Fibroblast of the aortic adventitia (primary cell): ENCODE measurements around the gene KRT23. TPM values are rescaled to one million over a fixed set of nuclear protein-coding genes. Genes with fewer than 3 reads are reported as not detected.
A peak's percentile ranks its signal among the peaks of the same experiment; 100 is the strongest.

Experiments
- DNase-seq: peaks from one replicate; pipeline ENCODE4 v3.0.0-alpha.2; 2010; ENCODE audit warnings: low read depth
- H3K4me3 ChIP-seq: 2 replicates; pipeline ENCODE4 v1.5.1; 2011; ENCODE audit warnings: low read depth, mild to moderate bottlenecking, control low read depth, low read length, moderate library complexity
- total RNA-seq: library from RNA; depleted of rRNA; stranded (reverse); fragments of >200 nt; gene quantifications from 2 replicates; pipeline ENCODE4 v1.2.3, GENCODE V29; 2012; ENCODE audit warnings: low replicate concordance
- TF ChIP-seq, protein P1 (sequence below): IDR thresholded peaks from 2 replicates; pipeline ENCODE4 v1.5.1; 2011; ENCODE audit warnings: mild to moderate bottlenecking, low read length, control low read depth, inconsistent platforms; ENCODE audit not compliant: insufficient read depth

Gene KRT23
- total RNA-seq, 1 donor = not detected

- TF ChIP-seq, protein P1, sequence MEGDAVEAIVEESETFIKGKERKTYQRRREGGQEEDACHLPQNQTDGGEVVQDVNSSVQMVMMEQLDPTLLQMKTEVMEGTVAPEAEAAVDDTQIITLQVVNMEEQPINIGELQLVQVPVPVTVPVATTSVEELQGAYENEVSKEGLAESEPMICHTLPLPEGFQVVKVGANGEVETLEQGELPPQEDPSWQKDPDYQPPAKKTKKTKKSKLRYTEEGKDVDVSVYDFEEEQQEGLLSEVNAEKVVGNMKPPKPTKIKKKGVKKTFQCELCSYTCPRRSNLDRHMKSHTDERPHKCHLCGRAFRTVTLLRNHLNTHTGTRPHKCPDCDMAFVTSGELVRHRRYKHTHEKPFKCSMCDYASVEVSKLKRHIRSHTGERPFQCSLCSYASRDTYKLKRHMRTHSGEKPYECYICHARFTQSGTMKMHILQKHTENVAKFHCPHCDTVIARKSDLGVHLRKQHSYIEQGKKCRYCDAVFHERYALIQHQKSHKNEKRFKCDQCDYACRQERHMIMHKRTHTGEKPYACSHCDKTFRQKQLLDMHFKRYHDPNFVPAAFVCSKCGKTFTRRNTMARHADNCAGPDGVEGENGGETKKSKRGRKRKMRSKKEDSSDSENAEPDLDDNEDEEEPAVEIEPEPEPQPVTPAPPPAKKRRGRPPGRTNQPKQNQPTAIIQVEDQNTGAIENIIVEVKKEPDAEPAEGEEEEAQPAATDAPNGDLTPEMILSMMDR = no peak
- no peak overlapping the region for H3K4me3 ChIP-seq
- DNase-seq = no peak
These were observed 40.5 kb downstream of the KRT23 start for GRCh38 chr17:40896916-40897455.

DNA sequence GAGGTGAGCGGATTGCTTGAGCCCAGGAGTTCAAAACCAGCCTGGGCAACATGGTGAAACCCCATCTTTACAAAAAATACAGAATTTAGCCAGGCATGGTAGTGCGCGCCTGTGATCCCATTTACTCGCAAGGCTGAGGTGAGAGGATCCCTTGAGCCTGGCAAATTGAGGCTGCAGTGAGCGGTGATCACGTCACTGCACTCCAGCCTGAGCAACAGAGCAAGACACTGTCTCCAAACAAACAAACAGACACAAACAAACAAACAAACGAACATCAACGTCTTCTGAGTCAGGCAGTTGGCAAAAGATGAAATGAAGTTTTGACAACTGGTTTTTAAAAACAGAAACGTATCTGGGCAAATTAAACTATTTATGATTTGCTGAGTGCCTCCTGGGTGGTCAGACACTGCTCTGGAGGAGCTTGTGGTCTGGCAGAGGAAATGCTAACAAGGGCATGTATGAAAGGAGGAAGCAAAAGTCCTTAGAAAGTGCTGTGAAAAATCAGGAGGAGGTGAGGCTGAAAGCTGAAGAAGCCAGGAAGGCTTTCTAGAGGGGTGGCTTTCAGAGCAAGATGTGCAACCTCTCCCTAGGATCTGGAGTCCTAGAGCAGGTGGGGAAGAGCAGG is 42.2 kb downstream of the KRT23 start:
- no peak for DNase-seq
- TF ChIP-seq, protein P1 = no peak
- H3K4me3 ChIP-seq = no peak overlapping the region

- no peak for DNase-seq
- TF ChIP-seq, protein P1 = no peak
- H3K4me3 ChIP-seq = no peak overlapping the region
These were observed 49.2 kb downstream of the KRT23 start for GRCh38 chr17:40888196-40888720.

DNA sequence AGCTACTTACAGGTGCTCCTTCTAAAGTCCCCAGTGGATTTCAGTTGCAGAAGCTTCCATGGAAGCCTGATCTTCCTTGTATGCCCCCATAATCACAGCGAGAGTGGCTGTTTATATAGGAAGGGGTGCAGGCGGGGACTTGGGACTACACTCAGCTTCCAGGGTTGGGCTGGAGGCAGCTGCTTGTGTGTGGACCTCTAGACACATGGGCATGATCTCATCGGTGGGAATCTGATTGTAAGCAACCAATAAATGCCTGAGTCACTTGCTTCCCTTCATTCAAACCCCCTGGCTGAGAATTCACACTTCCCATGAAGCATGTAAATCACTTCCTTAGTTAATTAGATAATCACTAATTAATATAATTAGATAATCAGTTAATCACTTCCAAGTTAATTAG is 51.4 kb downstream of the KRT23 start:
- TF ChIP-seq, protein P1 = no peak
- DNase-seq = no peak
- no peak overlapping the region for H3K4me3 ChIP-seq

DNA sequence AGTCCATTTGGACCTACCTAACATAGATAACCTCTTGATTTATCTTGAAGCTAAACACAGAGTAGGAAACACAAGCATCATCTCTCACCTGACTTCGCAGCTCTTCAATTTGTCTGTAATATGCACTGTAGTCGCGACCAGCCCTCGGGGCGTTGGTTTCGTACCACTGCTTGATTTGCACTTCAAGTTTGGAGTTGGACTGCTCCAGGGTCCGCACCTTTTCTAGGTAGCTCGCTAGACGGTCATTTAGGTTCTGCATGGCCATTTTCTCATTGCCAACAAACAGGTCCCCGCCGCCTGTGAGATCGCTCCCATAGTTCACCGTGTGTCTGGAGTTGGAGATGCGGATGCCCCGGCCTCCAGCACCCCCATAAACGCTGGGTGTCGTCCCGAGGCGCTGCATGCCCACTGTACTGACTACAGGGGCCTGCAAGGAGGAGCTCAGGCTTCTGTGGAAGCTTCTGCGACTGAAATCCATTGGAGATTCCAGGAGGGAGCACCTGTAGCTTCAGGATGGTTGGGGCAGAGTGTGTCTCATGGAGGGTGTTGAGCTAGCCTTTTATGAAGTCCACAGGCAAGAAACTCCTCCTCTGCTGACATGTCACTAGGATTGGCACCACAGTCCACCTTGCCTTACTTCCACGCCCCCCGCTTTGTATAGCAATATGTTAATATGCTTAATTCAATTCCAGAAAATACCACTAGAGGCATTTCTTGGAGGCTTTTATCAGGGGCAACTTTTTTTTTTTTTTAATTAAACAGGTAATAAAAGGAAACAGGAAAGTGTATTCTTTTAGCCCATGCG is 52.5 kb downstream of the KRT23 start, which contains the start of gene KRT20:
Gene KRT20, minus strand, starts transcription at position 535 of the 805 bp plus-strand sequence. Its CDS starts 57 bp downstream, at position 478.
- no peak within 1 kb of the TSS for H3K4me3 ChIP-seq
- DNase-seq = no peak
- TF ChIP-seq, protein P1 = peak; percentile 24

GRCh38 chr17:40883626-40884334 is 53.7 kb downstream of the KRT23 start:
- TF ChIP-seq, protein P1 = no peak
- no peak overlapping the region for H3K4me3 ChIP-seq
- no peak for DNase-seq
